GM18951 (cell line): ENCODE results near the gene ZFAND3.

Experiments
- POLR2A ChIP-seq: IDR thresholded peaks from 4 replicates; pipeline ENCODE4 v1.6.1; 2011; ENCODE audit warnings: mild to moderate bottlenecking; ENCODE audit not compliant: insufficient read length, insufficient read depth; ENCODE audit errors: extremely low read depth
- in situ Hi-C: fragments of 300-500 bp; cut with MboI; formaldehyde crosslinking; loops from one replicate; pipeline ENCODE4 v1.12.0; 2022; ENCODE audit warnings: low sequenced_read_pairs, mixed read lengths, inconsistent platforms; ENCODE audit not compliant: unreplicated experiment

ZFAND3 gene

GRCh38 chr6:38133932-38134703 is 314.6 kb downstream of the ZFAND3 start:
- TF ChIP-seq POLR2A: no peak
- in situ Hi-C loops: no loop called here

- no peak for TF ChIP-seq POLR2A
- in situ Hi-C loops: no loop called here
These were observed 315.2 kb downstream of the ZFAND3 start for GRCh38 chr6:38134704-38135088.

DNA sequence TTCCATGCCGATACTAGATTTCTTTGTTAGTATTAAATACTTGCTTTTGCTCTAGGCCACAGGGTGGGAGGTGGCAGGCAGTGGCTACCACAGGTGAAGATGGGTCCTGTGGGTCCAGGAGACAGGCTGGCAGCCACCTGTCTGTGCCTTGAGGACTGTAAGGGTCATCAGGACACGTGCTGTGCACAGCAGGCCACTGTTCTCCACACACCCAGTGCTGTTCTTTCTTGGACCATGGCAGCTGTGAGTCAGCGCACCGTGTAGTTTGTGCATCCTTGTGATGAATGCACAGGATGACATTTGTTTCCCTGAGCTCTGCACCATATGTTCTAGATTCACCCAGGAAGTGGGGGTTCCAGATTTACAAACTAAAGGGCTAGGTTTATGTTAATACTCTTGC is 317.0 kb downstream of the ZFAND3 start:
- no peak for TF ChIP-seq POLR2A
- in situ Hi-C loops: no loop called here

DNA sequence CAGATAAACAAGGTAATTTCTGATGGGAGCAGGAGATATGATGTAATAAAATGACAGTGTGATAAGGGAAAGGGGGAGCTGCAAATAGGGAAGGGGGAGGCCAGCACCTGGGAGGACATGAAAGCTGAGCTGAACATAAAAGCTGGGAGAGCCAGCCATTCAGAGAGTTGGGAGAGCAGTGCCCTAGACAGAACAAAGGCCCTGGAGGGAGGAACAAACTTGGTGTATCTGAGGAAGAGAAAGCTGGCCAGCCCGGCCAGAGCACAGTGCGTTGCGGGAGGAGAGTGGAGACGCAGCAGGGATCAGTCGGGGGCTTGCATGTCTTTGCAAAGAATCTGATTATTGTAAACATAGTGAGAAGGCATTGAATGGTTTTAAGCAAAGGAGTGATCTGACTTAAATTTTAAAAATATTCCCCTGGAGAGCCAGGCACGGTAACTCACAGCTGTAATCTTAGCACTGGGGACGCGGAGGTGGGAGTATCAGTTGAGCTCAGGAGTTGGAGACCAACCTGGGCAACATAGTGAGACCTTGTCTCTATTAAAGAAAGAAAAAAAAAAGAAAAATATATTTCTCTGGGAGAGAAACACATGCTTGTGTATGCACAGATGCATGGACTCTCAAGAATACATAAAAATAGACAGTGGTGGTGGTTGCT is 318.2 kb downstream of the ZFAND3 start:
- no peak for TF ChIP-seq POLR2A
- in situ Hi-C loops: no loop called here

GRCh38 chr6:38138374-38138773 is 318.8 kb downstream of the ZFAND3 start:
- in situ Hi-C loops: no loop called here
- TF ChIP-seq POLR2A: no peak

- no peak for TF ChIP-seq POLR2A
- in situ Hi-C loops: no loop called here
These were observed 321.6 kb downstream of the ZFAND3 start for GRCh38 chr6:38141085-38141484.

- in situ Hi-C loops: no loop called here
- no peak for TF ChIP-seq POLR2A
These were observed 322.2 kb downstream of the ZFAND3 start for GRCh38 chr6:38141716-38142115.

- in situ Hi-C loops: no loop called here
- no peak for TF ChIP-seq POLR2A
These were observed 322.8 kb downstream of the ZFAND3 start for GRCh38 chr6:38142178-38142902.

- TF ChIP-seq POLR2A: no peak
- in situ Hi-C loops: no loop called here
These were observed 323.9 kb downstream of the ZFAND3 start for GRCh38 chr6:38143191-38144150.

GRCh38 chr6:38144365-38144945 is 324.9 kb downstream of the ZFAND3 start:
- in situ Hi-C loops: no loop called here
- no peak for TF ChIP-seq POLR2A

DNA sequence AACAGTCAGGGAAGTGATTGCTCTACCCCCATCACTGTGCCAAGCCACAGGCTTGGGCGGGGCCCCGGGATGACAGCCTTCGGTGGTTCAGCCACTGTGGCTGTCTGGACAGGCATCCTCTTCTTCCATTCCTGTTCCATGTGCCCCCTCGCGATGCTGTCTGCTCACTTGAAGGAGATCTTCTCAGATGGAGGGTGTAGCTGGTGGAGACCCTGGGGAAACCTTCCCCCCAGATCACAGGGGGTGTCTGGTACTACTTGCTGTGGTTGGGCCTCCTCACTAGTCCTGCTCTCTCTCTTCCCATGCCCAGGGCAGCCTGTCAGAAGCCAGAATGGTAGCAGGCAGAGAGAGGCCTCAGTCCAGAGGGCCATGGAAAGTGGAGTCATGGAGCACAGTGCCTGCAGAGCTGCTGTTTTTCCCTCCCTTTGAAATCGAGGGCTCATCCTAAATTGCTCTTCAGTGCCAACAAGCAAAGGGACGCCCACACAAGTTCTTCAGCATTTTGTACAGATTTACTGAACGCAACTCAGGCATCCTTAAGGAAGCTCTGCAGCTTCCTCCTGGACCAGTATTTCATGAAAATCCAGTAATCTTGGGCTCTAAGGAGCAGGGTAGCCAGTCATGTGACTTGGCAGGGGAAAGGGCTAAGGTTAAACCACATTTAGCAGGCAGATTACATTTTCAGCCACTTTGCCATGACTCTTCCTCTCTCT is 326.6 kb downstream of the ZFAND3 start:
- TF ChIP-seq POLR2A: no peak
- in situ Hi-C loops: no loop called here

DNA sequence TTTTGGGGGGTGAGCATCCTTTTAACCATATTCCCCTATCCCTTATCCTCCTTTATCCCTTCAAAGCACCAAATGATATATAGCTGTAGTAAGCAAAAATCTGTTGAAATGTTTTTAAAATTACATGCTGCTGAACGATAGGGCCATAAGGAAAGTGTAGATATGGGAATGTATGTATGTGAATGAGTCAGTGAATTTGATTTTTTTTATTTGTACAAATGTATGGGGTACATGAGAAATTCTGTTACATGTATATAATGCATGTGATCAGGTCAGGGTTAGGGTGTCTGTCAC is 327.2 kb downstream of the ZFAND3 start:
- in situ Hi-C loops: no loop called here
- no peak for TF ChIP-seq POLR2A
